ENCODE results near the gene ALCAM.

- TF ChIP-seq YY1 (IDR thresholded peaks at IDR 0.05; ENCODE audit: insufficient read depth, insufficient read length) (no peak), SUZ12 (IDR thresholded peaks at IDR 0.05; ENCODE audit: extremely low read depth, insufficient read depth, insufficient read length) (no peak), ZNF274 (IDR thresholded peaks at IDR 0.05; ENCODE audit: low read depth, low read length) (no peak)
These were observed 32.4 kb downstream of the ALCAM start for GRCh38 chr3:105399062-105399461.

All from NT2/D1 (cell line).